Measurements from ENCODE around the gene NDUFAF5. TPM values are rescaled to one million over a fixed set of nuclear protein-coding genes. Genes with fewer than 3 reads are reported as not detected.

The NDUFAF5 gene
- total and polyA plus RNA-seq, 2 of the 8 experiments (the other 6 are each of a cell fraction or from before 2014, with no cell fraction given) = 11.8 to 32.3 TPM

GRCh38 chr20:13745784-13746183 lies 39.0 kb upstream of the NDUFAF5 start:
- H3K4me2 ChIP-seq (ENCODE audit: insufficient read depth in 1 of 2, low read depth in 2 of 2, low read length in 2 of 2) = no peak overlapping the region
- ChIA-PET POLR2A (ENCODE audit: partially characterized antibody) (interaction anchor here (1.2 kb wide), 1 partner anchor 10 kb away, joined by 3 read pairs; no protein-coding TSS in a partner anchor), CTCF (ENCODE audit: partially characterized antibody) (no interaction called here)
- H4K5ac ChIP-seq (ENCODE audit: insufficient read length, low read depth, low read length) = no peak overlapping the region
- H3K14ac ChIP-seq (ENCODE audit: insufficient read length) = no peak overlapping the region
- H2BK120ac ChIP-seq (replicated peaks; ENCODE audit: low read depth, low read length) = no peak overlapping the region
- WGBS, 2 experiments (ENCODE audit: extremely low coverage in 1 of 2, insufficient coverage in 1 of 2, insufficient read length in 1 of 2, insufficient replicate concordance in 2 of 2, low coverage in 1 of 2, low lambda C conversion rate in 2 of 2, missing lambda C conversion rate in 1 of 2) = 94% methylated on average over 2 of the region's 2 CpGs; no CpG with 5 or more reads in 1 of the 2 experiments
- peaks cover 0 to 33% (median 12%) of the 10 kb centered on the region in 4 experiments; a peak in 6 of 8 replicates for H3K36me3 ChIP-seq (ENCODE audit: control insufficient read depth in 2 of 4, insufficient read depth in 4 of 4, low read length in 3 of 4)
- H4K8ac ChIP-seq (ENCODE audit: extremely low read depth, insufficient read depth, low read length) = no peak overlapping the region
- H4K91ac ChIP-seq (replicated peaks; ENCODE audit: insufficient read length, low read length) = no peak overlapping the region
- H3K9me3 ChIP-seq (ENCODE audit: insufficient read depth in 2 of 2, low read depth in 1 of 2, low read length in 1 of 2) = peaks cover 4 to 6% of the 10 kb centered on the region in 2 experiments; a peak in 2 of 4 replicates
- no peaks in the 10 kb centered on the region for H3K79me1 ChIP-seq (ENCODE audit: low read depth, low read length)
- no peak overlapping the region for H2BK12ac ChIP-seq (ENCODE audit: low read depth, low read length)
- no peak overlapping the region for H3K9ac ChIP-seq (replicated peaks in 1 of 4; ENCODE audit: extremely low read depth in 1 of 4, low read depth in 3 of 4, low read length in 3 of 4)
- H3K79me2 ChIP-seq (ENCODE audit: control insufficient read depth in 1 of 2, insufficient read depth in 2 of 2, low read length in 2 of 2) = peaks cover 0 to under 1% of the 10 kb centered on the region in 2 experiments; a peak in 1 of 4 replicates
- no peak overlapping the region for H2BK5ac ChIP-seq (ENCODE audit: low read depth, low read length)
- H3K23me2 ChIP-seq (ENCODE audit: low read depth, low read length) = no peaks in the 10 kb centered on the region
- H3K27me3 ChIP-seq (replicated peaks in 1 of 4; ENCODE audit: control insufficient read depth in 3 of 4, extremely low read depth in 1 of 4, insufficient read depth in 3 of 4, low read length in 3 of 4) = no peaks in the 10 kb centered on the region
- H3K4ac ChIP-seq (replicated peaks; ENCODE audit: insufficient read length, low read depth, low read length) = no peak overlapping the region
- DNase-seq (ENCODE audit: low read depth in 1 of 2, low spot score in 2 of 2) = no peak
- H3K4me3 ChIP-seq (ENCODE audit: extremely low read depth in 1 of 4, insufficient read depth in 2 of 4, low read depth in 3 of 4, low read length in 4 of 4) = no peak overlapping the region
- H3K56ac ChIP-seq (replicated peaks; ENCODE audit: insufficient read length, low read depth, low read length) = no peak overlapping the region
- H3K27ac ChIP-seq (ENCODE audit: low read depth, low read length) = no peak overlapping the region
- no peak overlapping the region for H3K18ac ChIP-seq (ENCODE audit: extremely low read depth, low read length)
- no peak overlapping the region for H2AFZ ChIP-seq (ENCODE audit: low read length)
- no peak overlapping the region for H3K23ac ChIP-seq (ENCODE audit: insufficient read length)
- no peaks in the 10 kb centered on the region for H3K4me1 ChIP-seq (replicated peaks in 1 of 4; ENCODE audit: control insufficient read depth in 3 of 4, insufficient read depth in 4 of 4, low read length in 3 of 4)
- no peak overlapping the region for H2BK15ac ChIP-seq (ENCODE audit: low read length)
- H4K20me1 ChIP-seq (replicated peaks in 1 of 2; ENCODE audit: control insufficient read depth in 1 of 2, insufficient read depth in 2 of 2, low read length in 2 of 2) = no peaks in the 10 kb centered on the region
- H2AK5ac ChIP-seq (ENCODE audit: low read depth, low read length) = no peak overlapping the region
- H2BK20ac ChIP-seq (ENCODE audit: low read length) = no peak overlapping the region
- no peak for FAIRE-seq
- TF ChIP-seq POLR2AphosphoS5 (IDR thresholded peaks at IDR 0.05; ENCODE audit: low read depth, low read length) = no peak
- TF ChIP-seq CREB1 (IDR thresholded peaks at IDR 0.05) = no peak
- TF ChIP-seq POU5F1 (IDR thresholded peaks at IDR 0.05; ENCODE audit: low read depth, low read length) = no peak
- no peak for TF ChIP-seq SP2 (IDR thresholded peaks at IDR 0.05; ENCODE audit: low read length)
- TF ChIP-seq GABPA (IDR thresholded peaks at IDR 0.05; ENCODE audit: borderline replicate concordance, insufficient read depth, low read length) = no peak
- TF ChIP-seq ASH2L (IDR thresholded peaks at IDR 0.05; ENCODE audit: low read length) = no peak
- no peak for TF ChIP-seq EZH2 (IDR thresholded peaks at IDR 0.05; ENCODE audit: low read depth, low read length, severe bottlenecking)
- TF ChIP-seq SP4 (IDR thresholded peaks at IDR 0.05; ENCODE audit: low read length) = no peak
- TF ChIP-seq SUZ12 (IDR thresholded peaks at IDR 0.05; ENCODE audit: low read length) = no peak
- no peak for TF ChIP-seq SIX5 (IDR thresholded peaks at IDR 0.05; ENCODE audit: low read depth, low read length)
- TF ChIP-seq RFX5 (IDR thresholded peaks at IDR 0.05; ENCODE audit: borderline replicate concordance, low read depth, low read length) = no peak
- no peak for TF ChIP-seq ZNF274 (IDR thresholded peaks at IDR 0.05; ENCODE audit: borderline replicate concordance, extremely low read depth, low read length)
- TF ChIP-seq BRCA1 (IDR thresholded peaks at IDR 0.05; ENCODE audit: low read depth, low read length) = no peak
- no peak for TF ChIP-seq TBP (IDR thresholded peaks at IDR 0.05; ENCODE audit: low read depth, low read length)
- TF ChIP-seq JUND (IDR thresholded peaks at IDR 0.05; ENCODE audit: low read length) = no peak
- no peak for TF ChIP-seq KDM5A (IDR thresholded peaks at IDR 0.05; ENCODE audit: low read length)
